Glomerular endothelial cell (primary cell): Measurements from ENCODE around the gene SLC46A1. TPM values are rescaled to one million over a fixed set of nuclear protein-coding genes. Genes with fewer than 3 reads are reported as not detected.

Experiments used
- DNase-seq: peaks from one replicate; pipeline ENCODE4 v3.0.0-alpha.2; 2011; ENCODE audit warnings: low read depth, low spot score; ENCODE audit errors: extremely low read depth
- total RNA-seq: library from RNA; depleted of rRNA; stranded (reverse); fragments of >200 nt; gene quantifications from 2 replicates; pipeline ENCODE4 v1.2.3, GENCODE V29; 2015

SLC46A1 gene
- total RNA-seq, 1 donor from 2014 or later = 3.3 TPM

DNA sequence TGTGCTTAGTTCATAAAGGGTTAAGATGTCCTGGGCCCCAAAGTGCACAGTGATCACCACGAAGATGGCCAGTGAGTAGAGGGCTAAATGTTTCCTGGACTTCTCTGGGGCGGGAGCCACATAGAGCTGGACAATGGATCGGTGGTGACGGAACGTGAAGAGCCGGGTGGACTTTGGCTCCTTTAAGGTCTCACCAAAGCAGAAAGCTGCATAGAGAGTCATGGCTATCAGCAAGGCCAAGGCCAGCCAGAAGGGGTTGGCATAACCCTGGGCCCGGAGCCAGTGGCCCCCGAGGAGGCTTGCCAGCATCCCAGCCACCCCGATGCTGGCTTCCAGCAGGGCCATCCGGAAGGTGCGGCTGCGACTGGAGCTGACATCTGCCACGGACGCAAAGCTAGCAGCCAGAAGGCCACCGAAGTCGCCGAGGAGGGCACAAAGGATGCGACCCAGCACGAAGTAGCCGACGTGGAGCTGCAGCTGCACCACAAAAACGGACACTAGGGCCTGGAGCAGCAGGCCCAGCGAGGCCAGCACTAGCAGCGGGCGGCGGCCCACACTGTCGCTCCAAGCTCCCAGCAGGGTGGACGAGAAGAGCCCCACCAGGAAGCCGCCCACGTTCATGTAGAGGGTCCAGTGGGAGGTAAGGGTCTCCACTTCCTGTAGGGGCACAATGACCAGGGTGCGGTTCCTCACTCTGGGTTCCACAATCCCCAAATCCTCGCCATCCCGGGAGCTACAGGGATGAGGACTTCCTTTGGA lies 1.0 kb downstream of the SLC46A1 start:
- no peak for DNase-seq

GRCh38 chr17:28404461-28404811 lies 1.6 kb downstream of the SLC46A1 start:
- DNase-seq = no peak

- DNase-seq = no peak
These were observed 2.0 kb downstream of the SLC46A1 start for GRCh38 chr17:28404007-28404406.

GRCh38 chr17:28402844-28403243 lies 3.2 kb downstream of the SLC46A1 start:
- no peak for DNase-seq

DNA sequence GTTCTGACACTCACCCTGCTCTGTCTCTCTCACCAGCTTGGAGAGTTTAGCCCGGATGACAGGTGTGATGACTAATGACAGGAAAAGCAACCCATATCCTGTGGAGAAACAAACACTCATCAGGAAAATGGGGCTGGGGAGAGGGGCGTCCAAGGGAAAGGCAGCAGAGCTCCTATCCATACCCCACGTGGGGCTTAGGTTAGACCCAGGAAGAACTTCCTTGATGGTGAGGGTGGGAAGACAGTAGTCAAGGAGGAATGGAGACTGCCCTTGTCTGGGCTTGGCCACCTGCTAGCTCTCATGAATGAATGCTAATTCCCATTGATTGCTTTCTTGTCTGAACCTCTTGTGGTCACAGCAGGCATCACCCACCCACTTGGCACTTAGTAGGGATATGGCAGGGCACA lies 3.8 kb downstream of the SLC46A1 start:
- DNase-seq = no peak

- no peak for DNase-seq
These were observed 6.2 kb downstream of the SLC46A1 start for GRCh38 chr17:28399808-28400207.

DNA sequence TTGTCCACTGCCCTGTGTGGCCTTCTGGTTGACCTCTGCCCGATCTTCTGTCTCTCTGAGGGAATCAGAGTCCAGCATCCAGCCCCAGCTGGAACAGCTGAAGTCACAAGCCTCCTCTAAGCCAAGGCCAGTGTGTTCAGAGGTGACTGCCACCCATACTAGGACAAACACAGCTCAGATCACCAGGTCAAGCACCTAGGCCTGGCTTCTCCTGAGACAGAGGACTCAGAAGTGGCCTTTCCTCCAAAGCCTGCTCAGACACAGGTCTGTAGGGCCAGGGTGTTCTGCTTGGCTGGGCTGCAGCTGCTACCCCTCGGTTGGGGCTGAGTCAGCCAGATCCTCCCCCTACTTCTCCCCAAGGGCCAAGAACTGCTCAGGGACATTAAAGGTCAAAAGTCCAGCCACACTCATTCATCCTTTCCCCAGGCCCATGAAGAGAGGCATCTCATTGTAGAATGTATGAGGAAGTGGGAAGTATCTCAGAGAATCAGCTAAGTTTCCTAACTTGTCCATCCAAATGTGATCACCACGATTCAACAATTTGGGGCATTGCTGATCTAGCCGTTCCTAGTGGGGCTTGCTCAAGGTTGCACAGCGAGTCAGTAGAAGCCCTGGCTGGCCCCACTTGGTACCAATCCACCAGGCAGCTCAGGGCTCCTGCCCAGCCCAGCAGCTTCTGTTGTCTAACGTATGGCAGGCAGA lies 7.6 kb downstream of the SLC46A1 start:
- no peak for DNase-seq

DNA sequence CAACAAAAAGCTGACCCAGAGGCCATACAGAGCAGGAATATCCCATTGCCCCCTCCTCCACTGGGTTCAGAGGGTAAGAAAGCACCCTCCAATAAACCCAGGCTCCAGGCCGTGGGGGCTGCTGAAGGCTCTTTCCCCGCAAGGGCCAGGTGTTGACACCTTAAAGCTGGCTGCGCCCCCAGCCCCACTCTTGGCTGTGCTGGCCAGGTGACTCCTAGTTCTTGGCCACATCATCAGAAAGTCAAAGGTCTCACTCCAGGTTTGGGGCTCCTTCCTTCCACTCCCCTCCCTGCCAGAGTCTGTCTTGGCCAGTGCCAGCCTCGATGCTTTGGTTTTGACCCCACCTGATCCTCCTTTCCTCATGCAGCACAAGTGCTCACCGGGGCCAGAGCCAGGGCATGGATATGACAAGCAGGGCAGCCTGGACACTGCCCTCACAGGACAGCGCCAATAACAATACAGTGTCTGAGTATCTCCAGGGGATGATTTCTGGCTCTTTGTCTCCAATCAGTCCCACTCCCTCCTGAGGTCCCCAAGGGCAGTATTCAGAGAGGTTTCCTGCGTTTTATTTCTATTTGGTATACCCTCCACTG lies 8.2 kb downstream of the SLC46A1 start:
- no peak for DNase-seq

DNA sequence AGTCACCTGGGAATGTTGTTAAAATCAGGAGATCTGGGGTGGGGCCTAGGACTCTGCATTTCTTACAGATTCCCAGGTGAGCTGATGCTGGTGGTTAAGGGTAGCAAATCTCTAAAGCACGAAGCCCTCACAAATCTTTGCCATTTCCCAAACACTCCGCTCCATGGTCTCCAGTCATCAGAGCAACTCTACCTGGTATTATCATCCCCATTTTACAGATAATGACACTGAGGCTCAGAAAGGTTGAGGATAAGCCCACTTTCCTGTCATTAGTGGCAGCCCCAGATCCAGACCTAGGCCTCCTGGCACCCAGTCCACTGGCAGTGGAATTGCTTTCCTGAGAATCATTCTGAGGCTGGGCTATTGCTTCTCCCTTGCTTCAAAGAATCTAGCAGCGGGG lies 8.7 kb downstream of the SLC46A1 start:
- no peak for DNase-seq

DNA sequence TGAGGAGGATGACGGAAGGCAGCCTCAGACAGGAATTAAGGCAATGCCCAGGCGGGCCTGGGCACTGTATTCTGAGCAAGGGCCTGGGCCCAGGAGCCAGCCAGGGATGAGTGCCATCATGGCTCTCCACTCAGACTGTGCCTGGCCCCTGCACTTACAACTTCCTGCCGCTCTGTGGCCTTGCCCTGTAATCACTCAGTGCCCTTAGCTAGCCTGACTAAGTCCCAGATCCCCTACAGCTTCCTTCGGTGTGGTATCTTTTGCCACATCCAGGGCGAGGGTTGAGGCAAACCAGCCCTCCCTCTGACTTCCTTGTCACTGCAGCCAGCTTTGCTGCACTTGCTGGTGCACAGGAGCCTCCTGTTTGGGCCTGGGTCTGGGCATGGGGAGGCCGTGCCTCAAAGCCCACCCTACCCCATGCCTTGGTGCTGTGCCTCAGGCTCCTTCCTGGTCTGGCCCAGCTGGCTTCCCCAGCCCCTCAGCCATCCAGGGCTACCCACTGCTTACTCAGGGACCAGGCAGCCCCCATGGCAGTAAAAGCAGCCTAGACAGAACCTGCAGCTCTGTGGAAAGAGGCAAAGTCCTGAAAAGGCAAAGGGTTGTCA lies 9.3 kb downstream of the SLC46A1 start:
- no peak for DNase-seq

DNA sequence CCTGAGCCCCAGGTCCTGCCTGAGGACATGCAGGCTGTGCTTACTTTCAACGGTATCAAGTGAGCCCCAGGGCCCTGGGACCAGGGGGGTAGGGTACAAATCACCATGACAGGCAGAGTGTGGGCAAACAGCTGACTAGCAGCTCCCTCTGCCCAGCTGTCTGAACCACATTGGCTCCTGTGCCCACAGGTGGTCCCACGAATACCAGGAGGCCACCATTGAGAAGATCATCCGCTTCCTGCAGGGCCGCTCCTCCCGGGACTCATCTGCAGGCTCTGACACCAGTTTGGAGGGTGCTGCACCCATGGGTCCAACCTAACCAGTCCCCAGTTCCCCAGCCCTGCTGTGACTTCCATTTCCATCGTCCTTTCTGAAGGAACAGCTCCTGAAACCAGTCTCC lies 10.0 kb downstream of the SLC46A1 start:
- DNase-seq = no peak

DNA sequence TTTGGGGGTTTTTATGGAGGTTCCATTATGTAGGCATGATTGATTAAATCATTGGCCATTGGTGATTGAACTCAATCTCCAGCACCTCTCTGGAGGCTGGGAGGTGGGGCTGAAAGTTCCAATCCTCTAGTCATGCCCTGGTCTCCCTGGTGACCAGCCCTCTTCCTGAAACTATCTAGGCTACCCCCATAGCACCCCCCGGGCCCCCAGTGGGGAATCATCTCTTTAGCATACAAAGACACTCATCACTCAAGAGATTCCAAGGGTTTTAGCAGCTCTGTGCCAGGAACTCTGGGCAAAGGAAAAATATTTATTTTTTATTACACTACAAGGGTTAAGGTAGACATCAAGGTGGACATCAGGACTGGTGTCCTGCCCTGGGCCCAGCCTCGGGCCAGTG lies 10.6 kb downstream of the SLC46A1 start:
- no peak for DNase-seq

- no peak for DNase-seq
These were observed 11.5 kb downstream of the SLC46A1 start for GRCh38 chr17:28394337-28395116.

- DNase-seq = no peak
These were observed 13.5 kb downstream of the SLC46A1 start for GRCh38 chr17:28392491-28392890.

DNA sequence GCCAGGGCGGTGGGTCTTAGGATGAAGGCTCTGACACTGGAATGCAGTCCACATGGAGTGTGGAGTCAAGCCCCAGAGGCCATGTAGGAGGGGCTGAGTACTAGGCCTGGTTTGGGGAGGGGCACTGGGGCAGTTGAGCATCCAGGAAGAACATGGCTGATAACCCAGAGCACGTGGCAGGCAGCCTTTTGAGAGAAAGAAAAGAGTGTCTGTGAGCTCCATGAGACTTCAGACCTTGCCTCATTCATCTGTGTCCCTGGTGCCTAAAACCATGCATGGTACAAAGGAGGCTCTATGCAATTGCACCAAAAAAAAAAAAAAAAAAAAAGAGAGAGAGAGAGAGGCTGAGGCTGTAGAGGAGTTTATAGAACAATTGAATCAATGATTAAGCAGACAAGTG lies 14.6 kb downstream of the SLC46A1 start:
- DNase-seq = no peak

GRCh38 chr17:28390984-28391383 lies 15.0 kb downstream of the SLC46A1 start:
- DNase-seq = no peak

DNA sequence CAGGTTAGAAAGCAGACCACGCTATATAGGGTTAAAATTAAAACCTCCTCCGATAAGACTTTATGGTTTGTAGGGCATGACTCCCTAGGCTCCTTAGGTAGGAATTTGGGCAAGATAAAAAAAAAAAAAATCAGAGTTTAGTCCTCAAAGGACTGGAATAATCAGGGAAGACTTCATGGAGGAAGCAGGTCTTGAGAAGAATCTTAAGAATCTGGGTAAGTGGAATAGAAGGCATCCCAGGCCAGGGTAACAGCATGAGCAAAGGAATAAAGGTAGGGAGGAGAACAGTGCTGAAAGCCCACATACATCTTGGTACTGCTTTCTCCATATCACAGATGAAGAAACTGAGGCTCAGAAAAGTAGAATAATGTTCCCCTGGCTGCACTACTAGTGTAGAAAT lies 15.4 kb downstream of the SLC46A1 start:
- DNase-seq = no peak

DNA sequence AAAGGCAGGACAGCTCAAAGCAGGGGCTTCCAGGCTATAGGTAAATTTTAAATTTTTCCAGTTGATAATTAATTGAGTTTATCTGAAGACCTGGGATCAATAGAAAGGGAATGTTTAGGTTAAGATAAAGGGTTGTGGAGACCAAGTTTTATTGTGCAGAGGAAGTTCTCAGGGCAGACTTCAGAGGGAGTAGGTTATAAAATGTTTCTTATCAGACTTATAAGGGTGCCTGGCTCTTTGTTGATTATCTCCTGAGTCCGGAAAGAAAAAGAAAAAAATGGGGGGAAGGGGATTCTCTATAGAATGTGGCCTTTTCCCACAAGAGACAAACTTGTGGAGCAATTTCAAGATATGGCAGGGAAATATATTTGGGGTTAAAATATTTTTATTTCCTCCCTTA lies 15.9 kb downstream of the SLC46A1 start:
- DNase-seq = no peak

DNA sequence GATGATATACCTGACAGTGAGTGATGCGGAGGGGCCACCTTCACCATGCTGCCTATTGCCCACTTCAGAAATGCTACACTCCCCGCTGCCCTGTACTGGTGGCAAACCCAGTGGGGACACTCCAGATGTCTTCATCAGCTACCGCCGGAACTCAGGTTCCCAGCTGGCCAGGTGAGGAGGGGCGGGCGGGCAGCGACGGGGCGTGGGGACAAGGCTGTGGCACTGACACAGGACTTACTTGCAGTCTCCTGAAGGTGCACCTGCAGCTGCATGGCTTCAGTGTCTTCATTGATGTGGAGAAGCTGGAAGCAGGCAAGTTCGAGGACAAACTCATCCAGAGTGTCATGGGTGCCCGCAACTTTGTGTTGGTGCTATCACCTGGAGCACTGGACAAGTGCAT lies 17.9 kb downstream of the SLC46A1 start:
- no peak for DNase-seq

- no peak for DNase-seq
These were observed 19.6 kb downstream of the SLC46A1 start for GRCh38 chr17:28386391-28386790.

DNA sequence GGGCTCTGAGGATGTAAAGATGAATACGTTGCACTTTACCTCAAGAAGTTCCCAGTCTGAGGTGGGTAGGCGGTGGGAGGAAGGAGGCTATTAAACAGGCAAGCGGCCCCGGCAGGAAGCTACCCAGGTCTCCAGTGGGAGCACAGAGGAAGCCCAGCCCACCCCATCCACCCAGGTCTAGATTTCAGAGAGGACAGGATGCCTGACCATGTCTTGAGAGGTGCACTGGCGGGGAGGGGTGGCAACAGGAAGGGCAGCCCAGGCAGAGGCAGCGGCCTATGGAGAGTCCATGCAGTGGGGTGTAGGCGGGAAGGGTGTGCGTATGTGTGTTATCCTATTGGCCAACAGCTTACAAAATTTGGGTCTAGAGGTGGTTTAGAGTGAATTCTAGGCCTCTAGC lies 20.6 kb downstream of the SLC46A1 start:
- no peak for DNase-seq
